Stimulated activated CD8-positive, alpha-beta memory T cell treated with anti-CD3 and anti-CD28 coated beads, Interleukin-4, amount 100 ng/mL, for 48 hours (primary cell): ENCODE results near the gene AIFM3.
A peak's percentile ranks its signal among the peaks of the same experiment; 100 is the strongest.
"Not testable (repeated sequence)": the region's sequence is repeated elsewhere in the genome, so short reads cannot be mapped to it uniquely, and the experiment has no call there.

ENCODE experiments used
- DNase-seq: peaks from one replicate; pipeline ENCODE4 v3.0.0-alpha.2; 2020

AIFM3 gene

GRCh38 chr22:20992056-20992442 lies 25.0 kb downstream of the AIFM3 start:
- no peak for DNase-seq

GRCh38 chr22:20992456-20993303 lies 25.6 kb downstream of the AIFM3 start:
- no peak for DNase-seq

GRCh38 chr22:20993304-20994127 lies 26.5 kb downstream of the AIFM3 start:
- DNase-seq, result no peak

GRCh38 chr22:20994128-20994901 lies 27.3 kb downstream of the AIFM3 start:
- DNase-seq, result no peak

GRCh38 chr22:20994902-20995241 lies 27.8 kb downstream of the AIFM3 start:
- no peak for DNase-seq

GRCh38 chr22:20995329-20996030 lies 28.4 kb downstream of the AIFM3 start:
- no peak for DNase-seq

- DNase-seq, result no peak
Measured at GRCh38 chr22:20996031-20996410, 29.0 kb downstream of the AIFM3 start.

GRCh38 chr22:20996598-20997535 lies 29.8 kb downstream of the AIFM3 start:
- DNase-seq, result no peak

- no peak for DNase-seq
Measured at GRCh38 chr22:20997536-20998257, 30.6 kb downstream of the AIFM3 start.

GRCh38 chr22:20998411-20999336 lies 31.6 kb downstream of the AIFM3 start:
- DNase-seq, result no peak

GRCh38 chr22:20999350-21000206 lies 32.5 kb downstream of the AIFM3 start:
- no peak for DNase-seq

GRCh38 chr22:21000207-21000986 lies 33.3 kb downstream of the AIFM3 start:
- DNase-seq, result peak; percentile 34

- no peak for DNase-seq
Measured at GRCh38 chr22:21000987-21001600, 34.0 kb downstream of the AIFM3 start.

GRCh38 chr22:21001601-21002325 lies 34.7 kb downstream of the AIFM3 start, which contains the start of gene THAP7:
Gene THAP7 (minus strand): TSS chr22:21002118. CDS start chr22:21001911, 207 bp downstream.
- DNase-seq, result peak; percentile 97

GRCh38 chr22:21003782-21004181 lies 36.7 kb downstream of the AIFM3 start:
- no peak for DNase-seq

GRCh38 chr22:21009208-21009607 lies 42.2 kb downstream of the AIFM3 start:
- DNase-seq, result not testable (repeated sequence)
